ENCODE measurements around the gene SSH3.

The SSH3 gene

DNA sequence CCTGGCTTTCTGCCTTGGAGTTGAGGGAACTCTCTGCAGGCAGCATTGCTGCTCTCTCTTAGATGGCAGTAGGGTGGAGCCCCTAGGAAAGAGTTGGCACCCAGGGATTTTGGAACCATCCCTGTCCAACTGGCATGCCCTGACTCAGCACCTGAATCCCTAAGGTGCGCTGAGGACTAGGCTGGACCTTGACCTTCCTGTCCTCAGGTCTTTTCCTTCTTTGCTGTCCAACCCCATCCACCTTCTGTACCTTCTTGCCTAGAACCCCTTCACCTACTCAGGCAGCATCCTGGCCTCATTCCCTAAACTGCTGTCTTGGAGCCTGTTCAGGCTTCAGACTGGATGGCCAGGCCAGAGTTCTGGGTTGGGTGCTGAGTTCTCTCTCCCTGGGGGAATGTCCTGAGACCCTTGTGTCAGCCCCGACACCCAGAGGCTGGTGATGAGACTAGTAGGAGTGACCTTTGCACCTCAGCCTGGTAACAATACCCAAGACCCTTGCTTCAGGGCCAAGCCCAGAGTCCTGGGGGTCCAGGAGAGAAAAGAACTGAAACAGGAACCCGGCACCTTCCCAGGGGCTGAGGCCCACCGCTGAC, 52.6 kb downstream of the SSH3 start:
- TF ChIP-seq, protein P1, sequence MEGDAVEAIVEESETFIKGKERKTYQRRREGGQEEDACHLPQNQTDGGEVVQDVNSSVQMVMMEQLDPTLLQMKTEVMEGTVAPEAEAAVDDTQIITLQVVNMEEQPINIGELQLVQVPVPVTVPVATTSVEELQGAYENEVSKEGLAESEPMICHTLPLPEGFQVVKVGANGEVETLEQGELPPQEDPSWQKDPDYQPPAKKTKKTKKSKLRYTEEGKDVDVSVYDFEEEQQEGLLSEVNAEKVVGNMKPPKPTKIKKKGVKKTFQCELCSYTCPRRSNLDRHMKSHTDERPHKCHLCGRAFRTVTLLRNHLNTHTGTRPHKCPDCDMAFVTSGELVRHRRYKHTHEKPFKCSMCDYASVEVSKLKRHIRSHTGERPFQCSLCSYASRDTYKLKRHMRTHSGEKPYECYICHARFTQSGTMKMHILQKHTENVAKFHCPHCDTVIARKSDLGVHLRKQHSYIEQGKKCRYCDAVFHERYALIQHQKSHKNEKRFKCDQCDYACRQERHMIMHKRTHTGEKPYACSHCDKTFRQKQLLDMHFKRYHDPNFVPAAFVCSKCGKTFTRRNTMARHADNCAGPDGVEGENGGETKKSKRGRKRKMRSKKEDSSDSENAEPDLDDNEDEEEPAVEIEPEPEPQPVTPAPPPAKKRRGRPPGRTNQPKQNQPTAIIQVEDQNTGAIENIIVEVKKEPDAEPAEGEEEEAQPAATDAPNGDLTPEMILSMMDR (IDR thresholded peaks at IDR 0.05; ENCODE audit: low read length, missing control alignments): no peak
- no peak for DNase-seq (ENCODE audit: low read depth)
- no peak overlapping the region for H3K4me3 ChIP-seq (replicated peaks; ENCODE audit: low read depth, low read length)

DNA sequence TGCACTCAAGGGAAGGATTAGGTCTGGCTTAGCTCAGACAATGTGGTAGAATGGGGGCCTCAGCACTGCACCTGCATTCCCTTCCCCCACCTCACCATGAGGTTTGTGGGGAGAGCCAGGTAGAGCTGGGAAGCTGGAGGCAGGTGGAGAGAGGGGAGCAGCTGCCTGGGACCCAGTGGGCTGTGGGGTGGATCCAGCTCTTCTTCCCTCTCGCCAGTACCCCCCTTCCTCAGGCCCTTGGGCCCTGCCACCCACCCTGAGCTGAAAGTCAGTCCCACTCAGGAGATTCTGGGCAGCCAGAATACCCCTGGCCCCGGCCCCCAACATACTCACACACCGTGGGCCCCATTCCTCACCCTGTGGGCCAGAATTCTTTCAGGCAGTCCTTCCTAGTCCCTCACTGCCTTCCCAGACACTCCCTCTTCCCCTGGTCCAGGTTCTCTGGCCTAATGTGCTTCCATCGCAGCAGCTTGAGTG, 53.1 kb downstream of the SSH3 start:
- no peak overlapping the region for H3K4me3 ChIP-seq (replicated peaks; ENCODE audit: low read depth, low read length)
- TF ChIP-seq, protein P1 (IDR thresholded peaks at IDR 0.05; ENCODE audit: low read length, missing control alignments): no peak
- no peak for DNase-seq (ENCODE audit: low read depth)

DNA sequence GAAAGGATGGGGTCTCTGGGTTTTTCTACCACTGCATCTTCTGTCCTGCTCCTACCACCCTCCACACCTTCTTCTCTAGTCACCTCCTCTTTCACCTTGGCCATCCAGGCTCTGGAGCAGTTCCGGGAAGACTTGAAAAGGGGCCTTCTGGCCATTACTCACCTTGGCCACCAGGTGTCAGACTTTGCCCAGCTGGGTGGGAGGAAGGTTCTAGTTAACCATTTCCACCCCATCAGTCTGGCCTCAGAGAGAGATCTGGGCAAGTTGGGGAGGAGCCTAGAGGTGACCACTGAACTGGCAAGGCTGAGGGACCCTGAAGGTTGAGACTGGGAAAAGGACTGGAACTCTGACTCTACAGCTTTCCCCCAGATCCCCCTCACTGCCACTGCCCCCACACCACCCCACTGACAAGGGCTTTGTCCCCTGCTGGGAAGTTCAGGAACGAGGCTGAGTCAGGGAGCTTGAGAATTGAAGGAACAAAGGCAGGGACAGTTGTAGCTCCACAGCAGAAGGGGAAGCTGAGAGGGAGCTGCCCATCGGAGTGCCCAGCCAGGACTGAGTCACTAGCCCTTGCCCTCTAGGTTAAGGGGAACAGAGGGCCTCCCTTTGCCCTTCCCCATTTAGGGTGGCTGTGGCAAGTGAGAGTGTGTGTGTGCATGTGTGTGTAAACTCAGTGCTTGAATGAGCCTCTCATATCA, 53.7 kb downstream of the SSH3 start:
- peak; percentile 85 for DNase-seq (ENCODE audit: low read depth)
- TF ChIP-seq, protein P1 (IDR thresholded peaks at IDR 0.05; ENCODE audit: low read length, missing control alignments): peak; percentile 99
- H3K4me3 ChIP-seq (replicated peaks; ENCODE audit: low read depth, low read length): no peak overlapping the region

DNA sequence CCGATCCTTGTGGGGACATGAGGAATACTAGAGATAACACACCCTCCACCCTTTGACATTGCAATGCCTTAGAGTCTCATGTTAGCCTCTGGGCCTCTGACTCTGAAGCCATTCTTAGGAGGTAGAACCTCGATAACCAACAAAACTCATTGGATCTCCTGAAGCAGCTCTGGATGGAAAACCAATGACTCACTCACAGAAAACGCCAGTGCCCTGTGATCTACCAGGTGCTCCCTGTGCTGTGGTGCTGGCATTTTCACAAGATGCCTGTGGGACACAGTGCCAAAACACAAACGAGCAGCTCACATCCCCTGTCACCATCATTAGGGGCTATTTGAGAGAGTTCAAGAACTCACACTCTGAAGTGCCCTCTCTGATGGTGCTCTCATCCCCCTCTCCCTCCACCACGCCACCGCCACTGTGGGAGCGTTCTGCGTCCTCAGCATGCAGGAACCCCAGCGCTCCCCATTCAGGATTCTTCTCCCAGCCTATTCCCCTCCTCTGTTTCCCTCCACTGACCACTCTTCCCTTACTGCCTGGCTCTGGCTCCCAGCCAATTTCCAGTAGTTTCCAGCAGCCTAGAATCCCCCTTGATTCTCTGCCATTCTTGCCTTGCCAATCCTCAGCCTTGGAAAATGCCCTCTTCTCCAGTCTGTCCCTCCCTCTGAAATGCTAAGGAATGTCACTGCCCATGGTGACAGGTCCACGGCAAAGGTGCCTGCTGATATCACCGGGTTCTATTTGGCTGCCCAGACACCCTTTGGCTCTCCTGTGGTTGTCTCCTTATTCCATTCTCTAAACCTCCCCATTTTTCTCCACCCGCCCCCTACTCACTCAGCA, 54.7 kb downstream of the SSH3 start:
- peak; percentile 49 for DNase-seq (ENCODE audit: low read depth)
- TF ChIP-seq, protein P1 (IDR thresholded peaks at IDR 0.05; ENCODE audit: low read length, missing control alignments): no peak
- H3K4me3 ChIP-seq (replicated peaks; ENCODE audit: low read depth, low read length): no peak overlapping the region

Measured in fibroblast of pulmonary artery (primary cell).